HepG2 (cell line): ENCODE data around the gene CFAP69. TPM values are rescaled to one million over a fixed set of nuclear protein-coding genes. Genes with fewer than 3 reads are reported as not detected.

ENCODE experiments used
- ATAC-seq: fragments of 200-7000 bp; cut with Tn5 transposase; 3 replicates; pipeline ENCODE4 v1.9.1; 2020; ENCODE audit warnings: mild to moderate bottlenecking, moderate library complexity
- BruUV-seq: library from RNA; stranded (reverse); fragments of 400-500 nt; replicated peaks from 2 replicates; lab custom pipeline; 2021; lab: Mats Ljungman, UMichigan
- CTCF ChIA-PET: fragments of 300-600 bp; formaldehyde crosslinking; extraction: SDS; loops from one replicate; lab custom pipeline; 2021; ENCODE audit warnings: low total read pairs, inconsistent platforms, low intra/inter-chr PET ratio; lab: Yijun Ruan, JAX
- POLR2A ChIA-PET: fragments of 350-600 bp; sonication (Branson Sonifier 250); formaldehyde crosslinking; loops from one replicate; lab custom pipeline; 2020; ENCODE audit warnings: antibody characterized with exemption, inconsistent platforms; lab: Yijun Ruan, JAX
- DNase-seq: peaks from one replicate; pipeline ENCODE4 v3.0.0-alpha.2; 2015; ENCODE audit warnings: low spot score
- FAIRE-seq: peaks from 3 replicates; lab custom pipeline; 2011; peaks lifted over from hg19 to GRCh38; lab: Jason Lieb, UNC
- H2AFZ ChIP-seq: one replicate; pipeline ENCODE4 v1.6.1; 2011; ENCODE audit warnings: low read length, inconsistent platforms
- H3K27ac ChIP-seq: fragments of 300-600 bp; 3 replicates; pipeline ENCODE4 v1.8.0; 2011; ENCODE audit warnings: mixed run types, mild to moderate bottlenecking, mixed read lengths, low read length, inconsistent platforms; ENCODE audit not compliant: insufficient read depth; ENCODE audit errors: extremely low read length
- H3K27me3 ChIP-seq, 2 experiments: fragments of 200-600 bp in 1 of 2; 2 replicates in 1 of 2; 3 replicates in 1 of 2; pipeline versions ENCODE4 v1.6.0 to v1.8.0; 2011; ENCODE audit warnings: low read length in 2 of 2, mild to moderate bottlenecking in 2 of 2, moderate library complexity in 2 of 2, inconsistent platforms in 1 of 2; ENCODE audit not compliant: insufficient read depth in 2 of 2, control insufficient read depth in 1 of 2
- H3K36me3 ChIP-seq, 2 experiments: fragments of 200-600 bp in 1 of 2; replicated peaks in 1 of 2; 2 replicates in 1 of 2; 3 replicates in 1 of 2; pipeline versions ENCODE4 v1.5.1 to v1.8.0; 2011; ENCODE audit warnings: low read length in 2 of 2, inconsistent platforms in 1 of 2; ENCODE audit not compliant: insufficient read depth in 2 of 2, control insufficient read depth in 1 of 2
- H3K4me1 ChIP-seq: 2 replicates; pipeline ENCODE4 v1.5.1; 2012; ENCODE audit warnings: low read length, inconsistent platforms; ENCODE audit not compliant: insufficient read depth
- H3K4me2 ChIP-seq: 2 replicates; pipeline ENCODE4 v1.6.0; 2011; ENCODE audit warnings: low read depth, low read length, inconsistent platforms
- H3K4me3 ChIP-seq, 3 experiments: fragments of 200-600 bp in 1 of 3; sonication (generic), shearing (Covaris generic) in 1 of 3; replicated peaks in 1 of 3; 2 replicates each; pipeline ENCODE4 v1.5.1; 2011 to 2016; ENCODE audit warnings: low read length in 3 of 3, inconsistent platforms in 2 of 3, low read depth in 2 of 3, mild to moderate bottlenecking in 2 of 3, control low read depth in 1 of 3, mixed read lengths in 1 of 3; ENCODE audit not compliant: insufficient read depth in 1 of 3
- H3K79me2 ChIP-seq: one replicate; pipeline ENCODE4 v1.6.1; 2011; ENCODE audit warnings: low read length, inconsistent platforms; ENCODE audit not compliant: insufficient read depth
- H3K9ac ChIP-seq: 2 replicates; pipeline ENCODE4 v1.6.0; 2011; ENCODE audit warnings: mild to moderate bottlenecking, low read depth, low read length, inconsistent platforms; ENCODE audit not compliant: insufficient read depth
- H3K9me3 ChIP-seq: 2 replicates; pipeline ENCODE4 v1.5.1; 2012; ENCODE audit warnings: mild to moderate bottlenecking, low read length
- H4K20me1 ChIP-seq: 2 replicates; pipeline ENCODE4 v1.6.0; 2011; ENCODE audit warnings: inconsistent platforms, mild to moderate bottlenecking, low read length, moderate library complexity; ENCODE audit not compliant: insufficient read depth
- BRD4 ChIP-seq: sonication (generic); formaldehyde crosslinking; IDR thresholded peaks from 2 replicates; pipeline ENCODE4 v1.4.0; 2020; ENCODE audit warnings: missing genetic modification reagents
- GPN1 ChIP-seq: sonication (generic); formaldehyde crosslinking; IDR thresholded peaks from 2 replicates; pipeline ENCODE4 v1.5.1; 2020; ENCODE audit warnings: missing genetic modification reagents, borderline replicate concordance
- MBNL3 ChIP-seq: fragments of 250-450 bp; sonication (Bioruptor Pico); conservative IDR thresholded peaks from 2 replicates; pipeline ENCODE4 v1.8.0; 2022; ENCODE audit warnings: mild to moderate bottlenecking, inconsistent platforms
- MXD3 ChIP-seq: IDR thresholded peaks from 2 replicates; pipeline ENCODE4 v1.6.1; 2016; ENCODE audit warnings: mild to moderate bottlenecking, missing biosample characterization, missing genetic modification reagents
- NAIF1 ChIP-seq: sonication (generic); formaldehyde crosslinking; IDR thresholded peaks from 2 replicates; pipeline ENCODE4 v1.5.0; 2020; ENCODE audit warnings: mild to moderate bottlenecking, missing genetic modification reagents, borderline replicate concordance
- POLR2A ChIP-seq, 2 experiments: IDR thresholded peaks; 2 replicates each; pipeline ENCODE4 v1.6.1; 2011; ENCODE audit warnings: low read depth in 2 of 2, low read length in 2 of 2, mild to moderate bottlenecking in 1 of 2, moderate library complexity in 1 of 2; ENCODE audit not compliant: insufficient read depth in 1 of 2
- SMAD1 ChIP-seq: sonication (generic); formaldehyde crosslinking; IDR thresholded peaks from 2 replicates; pipeline ENCODE4 v1.4.0; 2020; ENCODE audit warnings: missing genetic modification reagents, low read depth, mild to moderate bottlenecking, borderline replicate concordance
- SNAPC2 ChIP-seq: sonication (generic); formaldehyde crosslinking; IDR thresholded peaks from 2 replicates; pipeline ENCODE4 v1.8.1; 2022; ENCODE audit warnings: mild to moderate bottlenecking, missing genetic modification reagents
- U2AF1 ChIP-seq: fragments of 200-400 bp; formaldehyde crosslinking; optimal IDR thresholded peaks from 2 replicates; pipeline ENCODE3; 2017; ENCODE audit warnings: mild to moderate bottlenecking, low read depth, low read length
- ZBTB3 ChIP-seq: sonication (generic); formaldehyde crosslinking; IDR thresholded peaks from 2 replicates; pipeline ENCODE4 v1.4.0; 2020; ENCODE audit warnings: low read depth, mild to moderate bottlenecking, moderate library complexity, missing genetic modification reagents, borderline replicate concordance
- ZFP1 ChIP-seq: IDR thresholded peaks from 2 replicates; pipeline ENCODE4 v1.6.1; 2016
- ZNF569 ChIP-seq: sonication (generic); formaldehyde crosslinking; IDR thresholded peaks from 2 replicates; pipeline ENCODE4 v1.5.0; 2020; ENCODE audit warnings: mild to moderate bottlenecking, missing genetic modification reagents, moderate library complexity, borderline replicate concordance
- ZNF749 ChIP-seq: sonication (generic); formaldehyde crosslinking; IDR thresholded peaks from 2 replicates; pipeline ENCODE4 v1.8.0; 2022; ENCODE audit warnings: mild to moderate bottlenecking, missing genetic modification reagents, moderate library complexity, borderline replicate concordance
- ZNF883 ChIP-seq: sonication (generic); formaldehyde crosslinking; IDR thresholded peaks from 2 replicates; pipeline ENCODE4 v1.5.1; 2020; ENCODE audit warnings: mild to moderate bottlenecking, missing genetic modification reagents; ENCODE audit errors: not compliant biosample characterization
- ZSCAN9 ChIP-seq: IDR thresholded peaks from 2 replicates; pipeline ENCODE4 v1.6.1; 2016; ENCODE audit warnings: borderline replicate concordance
- WGBS: methylation state at CpG from one replicate; pipeline ENCODE4 v1.1.6; 2017; ENCODE audit warnings: low lambda C conversion rate; 5-methylcytosine and 5-hydroxymethylcytosine counted together
- in situ Hi-C: cut with HindIII; loops from 2 replicates; pipeline ENCODE4 v1.10.0; 2017; ENCODE audit warnings: low pct_unique_long_range_greater_than_20kb; ENCODE audit not compliant: extremely low pct_ligation_motif_present
- intact Hi-C: fragments of 100-400 bp; cut with micrococcal nuclease; formaldehyde crosslinking; loops from one replicate; pipeline ENCODE4 v1.10.0; 2022; ENCODE audit not compliant: unreplicated experiment
- polyA plus RNA-seq, 8 experiments: library from polyadenylated mRNA; depleted of rRNA in 3 of 8; stranded (reverse) in 7 of 8; unstranded in 1 of 8; fragments of >200 nt; fragmentation: Illumina TruSeq in 4 of 8; extraction: Trizol in 4 of 8; gene quantifications; 2 replicates each; pipeline versions ENCODE4 v1.2.1 to v1.2.3, GENCODE V29; 2011 to 2016; ENCODE audit warnings: low read depth in 4 of 8, missing spikeins in 1 of 8, mixed read lengths in 1 of 8; ENCODE audit not compliant: insufficient read depth in 1 of 8
- total RNA-seq, 5 experiments: library from RNA; depleted of rRNA; stranded (reverse); fragments of >200 nt; fragmentation: Illumina TruSeq; extraction: Trizol; gene quantifications; 2 replicates each; pipeline ENCODE4 v1.2.3, GENCODE V29; 2016; ENCODE audit warnings: low read depth in 1 of 5
- TF ChIP-seq, protein P1 (sequence below): sonication (generic); formaldehyde crosslinking; IDR thresholded peaks from 2 replicates; pipeline ENCODE4 v1.4.0; 2020; ENCODE audit warnings: missing genetic modification reagents, mild to moderate bottlenecking, borderline replicate concordance

CFAP69 gene
- total and polyA plus RNA-seq, 2 of the 13 experiments (the other 11 are each of a cell fraction or from before 2014, with no cell fraction given) = 2.2 to 4.0 TPM

DNA sequence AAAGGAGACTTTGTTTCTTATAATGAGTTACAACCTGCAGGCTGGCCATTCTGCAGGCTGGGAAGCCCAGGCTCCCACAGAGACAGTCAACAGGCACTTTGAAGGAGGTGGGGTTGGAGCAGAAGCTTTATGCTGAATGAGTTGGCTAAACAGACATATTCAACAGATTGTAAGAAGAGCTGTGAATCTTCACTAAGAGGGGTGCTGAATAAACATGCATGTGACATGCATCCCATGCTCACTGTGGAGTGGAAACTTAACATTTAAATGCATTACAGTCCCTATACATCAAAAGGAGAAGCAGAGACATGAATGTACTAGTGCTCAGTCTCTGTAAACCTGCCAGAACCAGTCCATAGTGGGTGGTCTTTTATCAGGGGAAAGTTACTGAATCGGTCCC, 1.4 kb upstream of the CFAP69 start:
- FAIRE-seq (no peak), ATAC-seq (no peak), DNase-seq (no peak)
- ChIA-PET POLR2A (interaction anchor here (1.3 to 1.7 kb wide), 2 partner anchors 32 to 89 kb away, joined by 3 to 5 read pairs; partner anchors contain the start of genes STEAP1 and STEAP2), CTCF (no interaction called here)
- H3K9ac ChIP-seq = no peak overlapping the region
- intact Hi-C loops (no loop called here), in situ Hi-C loops (no loop called here)
- H3K4me1 ChIP-seq = peaks cover 29% of the 10 kb centered on the region
- H3K27ac ChIP-seq = no peak overlapping the region
- no peak overlapping the region for H3K4me3 ChIP-seq
- no peak overlapping the region for H3K4me2 ChIP-seq
- WGBS = 78% methylated on average over 1 of the region's 1 CpG
- no peaks in the 10 kb centered on the region for H3K36me3 ChIP-seq
- TF ChIP-seq ZNF569 (CRISPR knock-in tag) (no peak), GPN1 (no peak), BRD4 (CRISPR knock-in tag) (no peak), SNAPC2 (no peak), ZBTB3 (CRISPR knock-in tag) (no peak), NAIF1 (no peak), ZFP1 (CRISPR knock-in tag) (no peak), POLR2A (IDR thresholded peaks at IDR 0.05; ENCODE audit: insufficient read depth in 1 of 2, low read depth in 2 of 2, low read length in 2 of 2) (no peak), ZSCAN9 (CRISPR knock-in tag) (no peak), MXD3 (CRISPR knock-in tag) (no peak), SMAD1 (CRISPR knock-in tag) (no peak), ZNF749 (CRISPR knock-in tag) (no peak), ZNF883 (no peak), MBNL3 (CRISPR knock-in tag) (no peak), U2AF1 (no peak)
- TF ChIP-seq, protein P1, sequence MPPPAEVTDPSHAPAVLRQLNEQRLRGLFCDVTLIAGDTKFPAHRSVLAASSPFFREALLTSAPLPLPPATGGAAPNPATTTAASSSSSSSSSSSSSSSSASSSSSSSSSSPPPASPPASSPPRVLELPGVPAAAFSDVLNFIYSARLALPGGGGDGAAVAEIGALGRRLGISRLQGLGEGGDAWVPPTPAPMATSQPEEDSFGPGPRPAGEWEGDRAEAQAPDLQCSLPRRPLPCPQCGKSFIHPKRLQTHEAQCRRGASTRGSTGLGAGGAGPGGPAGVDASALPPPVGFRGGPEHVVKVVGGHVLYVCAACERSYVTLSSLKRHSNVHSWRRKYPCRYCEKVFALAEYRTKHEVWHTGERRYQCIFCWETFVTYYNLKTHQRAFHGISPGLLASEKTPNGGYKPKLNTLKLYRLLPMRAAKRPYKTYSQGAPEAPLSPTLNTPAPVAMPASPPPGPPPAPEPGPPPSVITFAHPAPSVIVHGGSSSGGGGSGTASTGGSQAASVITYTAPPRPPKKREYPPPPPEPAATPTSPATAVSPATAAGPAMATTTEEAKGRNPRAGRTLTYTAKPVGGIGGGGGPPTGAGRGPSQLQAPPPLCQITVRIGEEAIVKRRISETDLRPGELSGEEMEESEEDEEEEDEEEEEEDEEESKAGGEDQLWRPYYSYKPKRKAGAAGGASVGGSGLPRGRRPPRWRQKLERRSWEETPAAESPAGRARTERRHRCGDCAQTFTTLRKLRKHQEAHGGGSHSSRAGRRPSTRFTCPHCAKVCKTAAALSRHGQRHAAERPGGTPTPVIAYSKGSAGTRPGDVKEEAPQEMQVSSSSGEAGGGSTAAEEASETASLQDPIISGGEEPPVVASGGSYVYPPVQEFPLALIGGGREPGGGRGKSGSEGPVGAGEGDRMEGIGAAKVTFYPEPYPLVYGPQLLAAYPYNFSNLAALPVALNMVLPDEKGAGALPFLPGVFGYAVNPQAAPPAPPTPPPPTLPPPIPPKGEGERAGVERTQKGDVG (CRISPR knock-in tag) = no peak
- H2AFZ ChIP-seq = no peak overlapping the region
- H3K79me2 ChIP-seq = peaks cover 2% of the 10 kb centered on the region
- BruUV-seq = no TSS peak
- no peaks in the 10 kb centered on the region for H3K27me3 ChIP-seq
- no peaks in the 10 kb centered on the region for H4K20me1 ChIP-seq
- H3K9me3 ChIP-seq = no peaks in the 10 kb centered on the region
